Esophagus muscularis mucosa (tissue), 4 donors: ENCODE measurements around the gene ATF6. TPM values are rescaled to one million over a fixed set of nuclear protein-coding genes. Genes with fewer than 3 reads are reported as not detected.

Source experiments
- DNase-seq: peaks from one replicate; pipeline ENCODE4 v3.0.0-alpha.2; 2017; ENCODE audit errors: extremely low spot score
- H3K27ac ChIP-seq, 4 donors: fragments of 200-600 bp; sonication (generic); replicated peaks in 1 of 4; 1 replicate in 3 of 4; 2 replicates in 1 of 4; pipeline ENCODE4 v1.5.1; 2016 to 2019; ENCODE audit warnings: mild to moderate bottlenecking in 1 of 4
- H3K27me3 ChIP-seq, 4 donors: fragments of 200-600 bp; sonication (generic); one replicate each; pipeline versions ENCODE4 v1.5.1 to v1.6.0; 2016 to 2019
- H3K36me3 ChIP-seq, 4 donors: fragments of 200-600 bp; sonication (generic); one replicate each; pipeline ENCODE4 v1.5.1; 2016 to 2019
- H3K4me1 ChIP-seq, 4 donors: fragments of 200-600 bp; sonication (generic); one replicate each; pipeline ENCODE4 v1.5.1; 2016 to 2019
- H3K4me3 ChIP-seq, 4 donors: fragments of 200-600 bp; sonication (generic); 1 replicate in 2 of 4; 2 replicates in 2 of 4; pipeline ENCODE4 v1.5.1; 2016 to 2019; ENCODE audit warnings: mild to moderate bottlenecking in 4 of 4, moderate library complexity in 1 of 4
- H3K9me3 ChIP-seq, 4 donors: fragments of 200-600 bp; sonication (generic); 1 replicate in 3 of 4; 2 replicates in 1 of 4; pipeline ENCODE4 v1.5.1; 2016 to 2019
- CTCF ChIP-seq, 3 experiments: fragments of 200-600 bp in 2 of 3; fragments of 450-650 bp in 1 of 3; sonication (generic) in 2 of 3; IDR thresholded peaks; one replicate each; pipeline ENCODE4 v1.5.1; 2017 to 2019; ENCODE audit warnings: antibody characterized with exemption in 3 of 3, mild to moderate bottlenecking in 2 of 3, moderate library complexity in 1 of 3
- EP300 ChIP-seq: sonication (generic); formaldehyde crosslinking; IDR thresholded peaks from one replicate; pipeline ENCODE4 v1.6.1; 2017; ENCODE audit warnings: antibody characterized with exemption
- POLR2A ChIP-seq: fragments of 450-650 bp; IDR thresholded peaks from one replicate; pipeline ENCODE4 v1.6.1; 2017; ENCODE audit warnings: antibody characterized with exemption, moderate library complexity, mild to moderate bottlenecking, low read depth
- POLR2AphosphoS5 ChIP-seq, 2 donors: sonication (generic); formaldehyde crosslinking; IDR thresholded peaks; one replicate each; pipeline ENCODE4 v1.6.1; 2017; ENCODE audit warnings: antibody characterized with exemption in 2 of 2
- WGBS: methylation state at CpG from one replicate; pipeline ENCODE4 v1.1.5; 2018; 5-methylcytosine and 5-hydroxymethylcytosine counted together
- intact Hi-C: fragments of 100-400 bp; cut with DNase I; formaldehyde crosslinking; loops from one replicate; pipeline ENCODE4 v1.15.1; 2023
- total RNA-seq, 4 donors: library from RNA; depleted of rRNA; stranded (reverse); fragments of >200 nt; gene quantifications; one replicate each; pipeline versions ENCODE4 v1.1.0 to v1.2.1, GENCODE V29; 2016

Gene ATF6
- total RNA-seq, 4 donors from 2014 or later, result 24.5 to 30.6 (median 27.4) TPM

GRCh38 chr1:161935264-161935663 lies 169.1 kb downstream of the ATF6 start:
- Histone ChIP-seq H3K27me3 (no peaks in the 10 kb centered on the region), H3K27ac (no peak overlapping the region), H3K36me3 (peaks cover 0 to 4% (median 0%) of the 10 kb centered on the region in 4 donors), H3K4me3 (no peak overlapping the region), H3K4me1 (no peaks in the 10 kb centered on the region), H3K9me3 (no peaks in the 10 kb centered on the region)
- TF ChIP-seq EP300 (no peak), POLR2A (no peak), CTCF (IDR thresholded peaks at IDR 0.05) (no peak), POLR2AphosphoS5 (IDR thresholded peaks at IDR 0.05) (no peak)
- intact Hi-C loops, result no loop called here
- WGBS, result 92% methylated on average over 1 of the region's 1 CpG
- no peak for DNase-seq

GRCh38 chr1:161936786-161937185 lies 170.7 kb downstream of the ATF6 start:
- peaks cover 0 to 4% (median under 1%) of the 10 kb centered on the region in 4 donors for H3K36me3 ChIP-seq
- no peak for DNase-seq
- no peaks in the 10 kb centered on the region for H3K9me3 ChIP-seq
- WGBS, result 96% methylated on average over 2 of the region's 2 CpGs
- intact Hi-C loops, result no loop called here
- no peak overlapping the region for H3K27ac ChIP-seq
- no peaks in the 10 kb centered on the region for H3K4me1 ChIP-seq
- H3K4me3 ChIP-seq, result no peak overlapping the region
- TF ChIP-seq EP300 (no peak), POLR2AphosphoS5 (IDR thresholded peaks at IDR 0.05) (no peak), CTCF (IDR thresholded peaks at IDR 0.05) (no peak), POLR2A (no peak)
- H3K27me3 ChIP-seq, result no peaks in the 10 kb centered on the region

- peaks cover 0 to 28% (median 4%) of the 10 kb centered on the region in 4 donors for H3K36me3 ChIP-seq
- H3K4me1 ChIP-seq, result peaks cover 0 to 4% (median 2%) of the 10 kb centered on the region in 4 donors
- no peak for DNase-seq
- WGBS, result 74% methylated on average over 3 of the region's 3 CpGs
- H3K4me3 ChIP-seq, result no peak overlapping the region
- no peak for TF ChIP-seq POLR2AphosphoS5 (IDR thresholded peaks at IDR 0.05)
- TF ChIP-seq POLR2A, result no peak
- no peak for TF ChIP-seq CTCF (IDR thresholded peaks at IDR 0.05)
- TF ChIP-seq EP300, result no peak
- no peaks in the 10 kb centered on the region for H3K27me3 ChIP-seq
- no peak overlapping the region for H3K27ac ChIP-seq
- intact Hi-C loops, result no loop called here
- H3K9me3 ChIP-seq, result no peaks in the 10 kb centered on the region
These were observed 174.9 kb downstream of the ATF6 start for GRCh38 chr1:161940866-161941591.

- Histone ChIP-seq H3K9me3 (no peaks in the 10 kb centered on the region), H3K36me3 (peaks cover 0 to 28% (median 4%) of the 10 kb centered on the region in 4 donors), H3K4me1 (peaks cover 0 to 8% (median 3%) of the 10 kb centered on the region in 4 donors), H3K27ac (no peak overlapping the region), H3K27me3 (no peaks in the 10 kb centered on the region), H3K4me3 (no peak overlapping the region)
- WGBS, result 76% methylated on average over 8 of the region's 8 CpGs
- DNase-seq, result no peak
- TF ChIP-seq POLR2A (no peak), EP300 (no peak), CTCF (IDR thresholded peaks at IDR 0.05) (no peak)
- intact Hi-C loops, result no loop called here
These were observed 175.8 kb downstream of the ATF6 start for GRCh38 chr1:161941726-161942436.
